Thymus (tissue), 11 donors: ENCODE measurements around the gene CSMD2. TPM values are rescaled to one million over a fixed set of nuclear protein-coding genes. Genes with fewer than 3 reads are reported as not detected.

Experiments
- DNase-seq, 9 donors: peaks; one replicate each; pipeline ENCODE4 v3.0.0-alpha.2; 2013; ENCODE audit warnings: low spot score in 9 of 9, low read depth in 6 of 9, missing footprints in 1 of 9
- H3K27ac ChIP-seq, 2 donors: one replicate each; pipeline ENCODE4 v1.5.1; 2013; ENCODE audit warnings: control low read depth in 1 of 2, low read depth in 1 of 2, low read length in 1 of 2, mild to moderate bottlenecking in 1 of 2, moderate library complexity in 1 of 2
- H3K27me3 ChIP-seq, 2 donors: one replicate each; pipeline ENCODE4 v1.5.1; 2013; ENCODE audit warnings: low read length in 1 of 2; ENCODE audit not compliant: control insufficient read depth in 2 of 2, insufficient read depth in 1 of 2
- H3K36me3 ChIP-seq, 2 donors: one replicate each; pipeline ENCODE4 v1.5.1; 2013; ENCODE audit warnings: low read length in 1 of 2, mild to moderate bottlenecking in 1 of 2, moderate library complexity in 1 of 2; ENCODE audit not compliant: control insufficient read depth in 2 of 2, insufficient read depth in 2 of 2
- H3K4me1 ChIP-seq, 2 donors: one replicate each; pipeline ENCODE4 v1.5.1; 2013; ENCODE audit warnings: low read length in 2 of 2; ENCODE audit not compliant: control insufficient read depth in 2 of 2, insufficient read depth in 2 of 2
- H3K4me3 ChIP-seq, 2 donors: one replicate each; pipeline ENCODE4 v1.5.1; 2013; ENCODE audit warnings: low read length in 2 of 2, control low read depth in 1 of 2, mild to moderate bottlenecking in 1 of 2
- H3K9me3 ChIP-seq, 2 donors: one replicate each; pipeline ENCODE4 v1.5.1; 2013; ENCODE audit warnings: low read length in 1 of 2, mild to moderate bottlenecking in 1 of 2; ENCODE audit not compliant: control insufficient read depth in 2 of 2, insufficient read depth in 1 of 2
- WGBS: extraction: QIAGEN DNeasy Blood & Tissue Kit; methylation state at CpG from one replicate; pipeline ENCODE4 v1.1.7; 2013; 5-methylcytosine and 5-hydroxymethylcytosine counted together
- polyA plus RNA-seq: library from polyadenylated mRNA; stranded (reverse); fragments of 200-250 nt; gene quantifications from one replicate; pipeline ENCODE4 v1.2.3, GENCODE V29; 2013
- total RNA-seq: library from RNA; stranded (reverse); fragments of 120-200 nt; gene quantifications from one replicate; pipeline ENCODE4 v1.2.4, GENCODE V29; 2013
- donor health status: healthy.

Gene CSMD2
- total and polyA plus RNA-seq, 2 donors = 0.14 TPM

DNA sequence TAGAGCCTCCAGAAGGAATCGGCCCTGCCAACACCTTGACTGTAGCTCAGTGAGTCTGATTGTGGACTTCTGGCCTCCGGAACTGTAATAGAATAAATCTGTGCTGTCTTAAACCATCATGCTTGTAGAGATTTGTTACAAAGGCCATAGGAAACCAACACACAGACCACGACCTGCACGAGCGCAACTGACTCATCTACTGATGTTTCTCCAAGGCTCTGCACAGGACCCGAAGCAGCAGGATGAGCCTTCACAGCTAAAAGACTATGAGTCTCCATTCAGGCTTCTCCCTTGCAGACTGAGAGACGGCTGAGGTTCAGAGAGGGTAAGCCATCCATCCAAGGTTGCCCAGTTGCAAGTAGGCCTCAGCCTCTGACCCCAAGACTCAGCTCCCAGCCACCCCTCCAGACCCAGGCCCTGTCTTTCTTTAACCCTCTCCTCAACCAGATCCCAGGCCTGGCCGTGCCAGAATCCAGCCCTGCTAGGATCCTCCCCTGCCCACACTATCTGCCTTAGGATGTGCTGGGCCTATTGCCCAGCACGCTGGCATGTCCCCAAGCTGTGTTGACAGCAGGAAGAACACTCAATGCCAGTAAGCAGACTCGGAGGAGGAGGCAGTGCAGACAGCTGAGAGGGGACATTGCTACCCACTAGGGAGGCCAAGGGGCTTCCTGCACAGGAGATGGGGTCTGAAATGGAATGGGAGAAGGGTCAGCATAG lies 192.2 kb downstream of the CSMD2 start:
- Histone ChIP-seq H3K27ac (no peak overlapping the region), H3K4me3 (no peak overlapping the region), H3K4me1 (no peaks in the 10 kb centered on the region), H3K27me3 (no peaks in the 10 kb centered on the region), H3K36me3 (no peaks in the 10 kb centered on the region), H3K9me3 (no peaks in the 10 kb centered on the region)
- DNase-seq = no peak
- WGBS = 73% methylated on average over 10 of the region's 10 CpGs

DNA sequence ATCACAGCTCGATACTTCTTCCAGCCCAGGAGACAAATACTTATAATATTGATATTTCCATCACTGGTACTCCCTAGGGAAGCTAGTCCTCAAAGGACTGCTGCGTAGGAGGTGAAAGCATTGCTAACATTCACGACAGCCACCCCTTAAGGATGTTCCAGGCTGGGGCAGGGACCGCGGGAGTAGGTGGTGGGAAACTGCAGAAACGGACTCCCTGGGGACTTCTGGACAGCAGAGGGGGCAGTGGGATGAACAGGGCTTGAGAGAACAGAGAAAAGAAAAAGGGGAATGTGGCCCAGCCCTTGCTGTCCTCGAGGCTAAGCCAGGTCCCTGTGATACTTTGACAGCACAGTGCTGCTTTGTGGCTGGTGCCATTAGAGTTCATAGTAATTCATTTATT lies 193.1 kb downstream of the CSMD2 start:
- Histone ChIP-seq H3K9me3 (no peaks in the 10 kb centered on the region), H3K27ac (no peak overlapping the region)
- WGBS = 84% methylated on average over 7 of the region's 7 CpGs

DNA sequence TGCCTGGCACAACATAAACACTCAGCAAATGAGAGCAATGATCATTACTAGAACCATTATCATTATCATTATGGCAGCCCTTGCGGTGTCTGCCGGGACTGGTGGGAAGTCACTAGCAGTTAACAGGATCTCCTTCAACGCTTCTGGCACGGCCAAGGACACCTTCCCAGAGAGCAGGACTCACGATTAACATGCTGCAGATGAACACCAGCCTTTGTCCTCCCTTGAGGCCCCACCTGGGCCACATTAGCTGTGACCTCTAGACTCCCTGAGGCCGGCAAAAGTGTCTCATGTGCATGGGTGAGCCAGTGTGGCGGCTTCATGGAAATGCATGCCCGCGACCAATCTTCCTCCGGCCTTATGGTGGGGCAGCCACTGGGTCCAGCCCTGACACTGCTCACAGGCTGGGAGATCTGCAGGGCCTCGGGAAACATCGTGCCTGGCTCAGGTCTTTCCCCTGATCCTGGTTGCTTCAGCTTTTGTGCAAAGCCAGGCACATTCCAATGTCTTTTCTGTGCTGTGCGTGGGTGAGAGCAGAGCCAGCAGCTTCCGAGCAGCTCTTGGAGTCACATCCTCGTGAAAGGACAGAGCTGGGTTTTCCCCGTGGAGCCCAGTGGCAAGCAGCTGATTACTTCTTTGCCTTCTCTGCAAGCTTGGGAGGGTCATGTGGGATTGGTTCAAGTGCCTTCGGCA lies 193.9 kb downstream of the CSMD2 start:
- Histone ChIP-seq H3K4me1 (no peaks in the 10 kb centered on the region), H3K9me3 (no peaks in the 10 kb centered on the region), H3K4me3 (no peak overlapping the region), H3K27ac (no peak overlapping the region), H3K36me3 (no peaks in the 10 kb centered on the region), H3K27me3 (no peaks in the 10 kb centered on the region)
- DNase-seq = no peak
- 76% methylated on average over 17 of the region's 17 CpGs for WGBS

More for the DNA sequence above, 193.1 kb downstream of the CSMD2 start:
- no peaks in the 10 kb centered on the region for H3K27me3 ChIP-seq
- H3K36me3 ChIP-seq = no peaks in the 10 kb centered on the region
- no peaks in the 10 kb centered on the region for H3K4me1 ChIP-seq
- H3K4me3 ChIP-seq = no peak overlapping the region
- DNase-seq = no peak

DNA sequence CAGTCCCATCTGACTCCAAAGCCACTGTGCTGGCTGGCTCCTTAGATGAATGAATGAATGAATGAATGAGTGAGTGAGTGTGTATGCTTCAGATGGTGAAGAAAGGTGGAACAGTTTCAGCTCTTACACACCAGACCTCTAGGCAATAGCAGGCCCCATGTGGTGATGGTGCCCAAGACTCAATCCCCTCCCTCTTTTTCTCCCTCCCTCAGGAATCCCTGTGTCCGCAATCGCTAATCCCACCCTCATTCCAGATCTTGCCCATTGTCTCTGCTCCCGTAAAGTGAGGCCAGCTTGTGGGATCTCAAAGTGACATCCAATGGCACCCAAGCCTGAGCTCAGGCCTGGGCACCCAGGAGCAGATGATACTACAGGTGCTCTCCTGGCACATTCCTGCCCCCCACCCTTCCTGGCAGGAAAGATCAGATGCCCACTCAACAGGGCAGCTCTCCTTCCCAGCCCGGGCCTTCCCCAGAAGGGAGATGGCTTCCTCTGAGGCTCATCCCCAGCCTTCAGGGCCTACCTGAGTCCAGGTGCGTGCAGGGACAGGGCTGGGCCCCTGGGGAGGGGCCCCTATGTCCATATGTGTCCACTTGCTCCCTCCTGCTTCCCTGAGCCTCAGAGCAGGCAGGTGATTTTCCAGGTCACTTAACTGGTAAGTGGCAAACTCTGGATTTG lies 194.7 kb downstream of the CSMD2 start:
- Histone ChIP-seq H3K9me3 (no peaks in the 10 kb centered on the region), H3K36me3 (no peaks in the 10 kb centered on the region), H3K4me3 (no peak overlapping the region), H3K27ac (no peak overlapping the region), H3K4me1 (no peaks in the 10 kb centered on the region), H3K27me3 (no peaks in the 10 kb centered on the region)
- no peak for DNase-seq
- WGBS = 87% methylated on average over 5 of the region's 5 CpGs

DNA sequence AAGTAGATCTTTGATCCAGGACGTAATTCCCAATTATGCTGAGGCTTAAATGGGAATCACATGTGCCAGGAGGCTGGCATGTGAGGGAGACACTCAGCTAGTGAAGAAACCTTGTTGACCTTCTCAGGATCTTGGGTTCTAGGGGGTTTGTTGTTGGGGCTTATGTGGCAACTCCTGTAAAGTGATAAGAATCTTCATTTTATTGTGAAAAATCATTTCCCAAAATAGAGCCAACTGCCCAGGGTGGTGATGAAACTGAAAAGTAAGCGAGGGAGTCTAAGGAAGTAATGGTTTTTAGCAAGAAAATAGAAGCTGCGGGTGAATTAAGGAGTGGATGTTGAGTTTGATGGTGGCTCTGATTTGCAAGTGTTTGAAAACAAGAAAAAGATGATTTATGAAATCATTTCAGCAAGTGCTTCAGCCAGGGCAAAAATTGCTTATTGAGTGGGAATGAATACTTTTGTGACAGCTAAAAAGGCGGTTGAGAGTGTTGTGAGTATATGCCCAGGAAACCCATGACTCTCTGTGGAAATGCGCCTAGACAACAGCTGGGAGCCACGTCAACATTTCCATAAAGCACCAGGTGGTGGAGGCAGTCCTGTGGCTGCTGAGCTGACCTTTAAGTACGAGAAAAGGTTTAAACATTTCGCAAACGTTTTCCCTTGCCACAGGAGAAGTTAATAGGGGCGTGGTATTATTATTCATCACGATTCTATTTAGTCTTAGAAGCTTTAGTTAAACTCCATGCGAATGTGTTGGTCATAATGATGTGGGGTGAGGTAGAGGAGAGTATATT lies 198.5 kb downstream of the CSMD2 start:
- Histone ChIP-seq H3K9me3 (no peaks in the 10 kb centered on the region), H3K36me3 (no peaks in the 10 kb centered on the region), H3K4me3 (no peak overlapping the region), H3K27me3 (no peaks in the 10 kb centered on the region), H3K27ac (no peak overlapping the region), H3K4me1 (no peaks in the 10 kb centered on the region)
- DNase-seq = no peak
- 82% methylated on average over 12 of the region's 12 CpGs for WGBS

DNA sequence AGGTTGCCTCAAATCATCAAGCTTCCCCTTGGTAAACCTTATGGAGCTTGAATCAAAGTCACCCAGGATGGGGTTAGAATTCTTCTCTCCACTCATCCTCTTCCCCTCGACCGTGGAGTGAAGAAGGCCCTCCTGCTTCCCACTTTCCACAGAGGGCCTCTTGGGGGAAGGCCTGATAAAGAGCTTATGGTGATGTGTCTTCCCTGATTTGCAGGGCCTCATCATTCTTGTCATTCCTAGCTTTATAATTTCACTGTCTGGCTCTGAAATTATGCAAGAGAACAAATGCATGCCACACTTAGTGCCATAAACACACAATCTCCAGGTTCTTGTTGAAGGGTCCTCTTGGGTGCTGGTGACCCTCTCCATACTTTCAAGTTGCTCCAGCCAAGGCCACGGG lies 199.9 kb downstream of the CSMD2 start:
- H3K27ac ChIP-seq = no peak overlapping the region
- no peaks in the 10 kb centered on the region for H3K36me3 ChIP-seq
- no peak for DNase-seq
- no peaks in the 10 kb centered on the region for H3K4me1 ChIP-seq
- H3K9me3 ChIP-seq = no peaks in the 10 kb centered on the region
- H3K27me3 ChIP-seq = no peaks in the 10 kb centered on the region
- H3K4me3 ChIP-seq = no peak overlapping the region
- 93% methylated on average over 3 of the region's 3 CpGs for WGBS

DNA sequence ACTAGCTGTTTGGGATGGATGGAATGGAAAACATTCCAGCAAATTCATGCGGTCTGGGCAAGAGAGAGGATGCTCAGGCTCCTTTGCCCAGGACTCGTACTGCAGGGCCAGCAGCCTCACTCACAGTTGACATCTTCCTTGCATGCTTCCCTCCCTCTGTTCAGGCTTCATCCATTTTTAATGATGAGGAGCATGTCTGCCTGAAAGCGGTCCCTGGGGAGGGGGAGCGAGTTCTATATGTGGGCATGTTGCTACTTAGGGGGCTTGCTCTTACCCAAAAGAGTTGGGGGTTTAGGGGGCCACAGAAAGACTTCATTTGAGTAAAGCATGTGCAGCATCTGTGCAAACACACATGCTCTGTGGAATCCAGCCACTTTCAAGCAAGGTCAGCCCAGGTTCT lies 203.0 kb downstream of the CSMD2 start:
- no peak overlapping the region for H3K27ac ChIP-seq
- 93% methylated on average over 4 of the region's 4 CpGs for WGBS
- no peaks in the 10 kb centered on the region for H3K4me1 ChIP-seq
- no peaks in the 10 kb centered on the region for H3K27me3 ChIP-seq
- H3K36me3 ChIP-seq = no peaks in the 10 kb centered on the region
- no peaks in the 10 kb centered on the region for H3K9me3 ChIP-seq
- no peak overlapping the region for H3K4me3 ChIP-seq
- no peak for DNase-seq

DNA sequence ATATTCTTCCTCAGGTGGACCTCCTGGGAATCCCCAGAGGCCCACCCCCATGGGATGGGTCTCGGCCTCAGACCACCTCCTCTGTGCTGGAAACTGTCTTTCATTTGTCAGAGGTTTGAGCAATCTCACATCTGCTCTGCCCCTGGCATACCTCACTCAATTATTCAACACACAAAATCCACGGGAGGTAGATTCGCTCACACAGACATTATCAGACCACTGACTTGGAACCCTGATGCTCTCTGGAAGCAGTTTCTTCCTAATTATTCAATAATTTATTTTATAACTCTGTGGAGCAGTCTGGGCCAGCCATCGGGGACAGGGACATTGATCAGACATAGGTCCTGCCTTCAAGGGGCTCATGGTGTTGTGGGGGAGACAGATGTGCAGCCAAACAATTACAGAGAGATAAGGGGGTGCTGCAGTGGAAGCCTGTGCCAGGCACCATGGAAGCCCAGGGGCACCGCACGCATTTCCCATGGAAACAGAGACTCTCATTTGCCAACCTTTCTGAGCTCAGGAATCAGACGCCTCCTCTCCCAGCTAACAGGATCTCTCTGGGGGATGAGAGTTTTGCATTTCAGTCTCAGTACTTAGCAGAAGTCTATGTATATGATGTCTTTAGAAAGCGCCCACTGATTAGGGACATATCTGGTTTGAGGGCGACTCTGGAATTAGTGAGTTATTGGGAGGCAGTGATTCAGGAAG lies 204.7 kb downstream of the CSMD2 start:
- 93% methylated on average over 9 of the region's 9 CpGs for WGBS
- no peak for DNase-seq
- H3K27me3 ChIP-seq = no peaks in the 10 kb centered on the region

More for the DNA sequence above, 204.7 kb downstream of the CSMD2 start:
- H3K4me3 ChIP-seq = no peak overlapping the region
- H3K27ac ChIP-seq = no peak overlapping the region
- H3K9me3 ChIP-seq = no peaks in the 10 kb centered on the region
- no peaks in the 10 kb centered on the region for H3K36me3 ChIP-seq
- H3K4me1 ChIP-seq = no peaks in the 10 kb centered on the region
